Measurements from ENCODE around the gene ZBTB38. TPM values are rescaled to one million over a fixed set of nuclear protein-coding genes. Genes with fewer than 3 reads are reported as not detected.

Gene ZBTB38
- total RNA-seq, 1 donor from 2014 or later = 22.5 TPM

GRCh38 chr3:141326123-141326522, 42.2 kb upstream of the ZBTB38 start:
- H3K27me3 Mint-ChIP-seq (ENCODE audit: unreplicated experiment) = peaks cover 1% of the 10 kb centered on the region

GRCh38 chr3:141326626-141327025, 41.7 kb upstream of the ZBTB38 start:
- H3K4me1 Mint-ChIP-seq (ENCODE audit: unreplicated experiment) = peaks cover 7% of the 10 kb centered on the region
- no peak for DNase-seq (ENCODE audit: low spot score)
- H3K9me3 Mint-ChIP-seq (ENCODE audit: unreplicated experiment) = no peaks in the 10 kb centered on the region
- no peak overlapping the region for H3K27ac Mint-ChIP-seq (ENCODE audit: unreplicated experiment)
- no peaks in the 10 kb centered on the region for H3K27me3 Mint-ChIP-seq (ENCODE audit: unreplicated experiment)
- no peaks in the 10 kb centered on the region for H3K36me3 Mint-ChIP-seq (ENCODE audit: low read depth, unreplicated experiment)
- no peak overlapping the region for H3K4me3 Mint-ChIP-seq (ENCODE audit: unreplicated experiment)
- TF ChIP-seq, protein P1, sequence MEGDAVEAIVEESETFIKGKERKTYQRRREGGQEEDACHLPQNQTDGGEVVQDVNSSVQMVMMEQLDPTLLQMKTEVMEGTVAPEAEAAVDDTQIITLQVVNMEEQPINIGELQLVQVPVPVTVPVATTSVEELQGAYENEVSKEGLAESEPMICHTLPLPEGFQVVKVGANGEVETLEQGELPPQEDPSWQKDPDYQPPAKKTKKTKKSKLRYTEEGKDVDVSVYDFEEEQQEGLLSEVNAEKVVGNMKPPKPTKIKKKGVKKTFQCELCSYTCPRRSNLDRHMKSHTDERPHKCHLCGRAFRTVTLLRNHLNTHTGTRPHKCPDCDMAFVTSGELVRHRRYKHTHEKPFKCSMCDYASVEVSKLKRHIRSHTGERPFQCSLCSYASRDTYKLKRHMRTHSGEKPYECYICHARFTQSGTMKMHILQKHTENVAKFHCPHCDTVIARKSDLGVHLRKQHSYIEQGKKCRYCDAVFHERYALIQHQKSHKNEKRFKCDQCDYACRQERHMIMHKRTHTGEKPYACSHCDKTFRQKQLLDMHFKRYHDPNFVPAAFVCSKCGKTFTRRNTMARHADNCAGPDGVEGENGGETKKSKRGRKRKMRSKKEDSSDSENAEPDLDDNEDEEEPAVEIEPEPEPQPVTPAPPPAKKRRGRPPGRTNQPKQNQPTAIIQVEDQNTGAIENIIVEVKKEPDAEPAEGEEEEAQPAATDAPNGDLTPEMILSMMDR (IDR thresholded peaks at IDR 0.05; ENCODE audit: unreplicated experiment) = no peak

More at GRCh38 chr3:141326123-141326522, 42.2 kb upstream of the ZBTB38 start:
- no peak for DNase-seq (ENCODE audit: low spot score)
- Mint-ChIP-seq H3K4me3 (ENCODE audit: unreplicated experiment) (no peak overlapping the region), H3K27ac (ENCODE audit: unreplicated experiment) (no peak overlapping the region), H3K36me3 (ENCODE audit: low read depth, unreplicated experiment) (no peaks in the 10 kb centered on the region), H3K9me3 (ENCODE audit: unreplicated experiment) (no peaks in the 10 kb centered on the region), H3K4me1 (ENCODE audit: unreplicated experiment) (peaks cover 10% of the 10 kb centered on the region)
- TF ChIP-seq, protein P1 (IDR thresholded peaks at IDR 0.05; ENCODE audit: unreplicated experiment) = no peak

GRCh38 chr3:141328286-141329166, 39.8 kb upstream of the ZBTB38 start:
- peaks cover 7% of the 10 kb centered on the region for H3K4me1 Mint-ChIP-seq (ENCODE audit: unreplicated experiment)
- DNase-seq (ENCODE audit: low spot score) = no peak
- TF ChIP-seq, protein P1 (IDR thresholded peaks at IDR 0.05; ENCODE audit: unreplicated experiment) = no peak
- H3K36me3 Mint-ChIP-seq (ENCODE audit: low read depth, unreplicated experiment) = no peaks in the 10 kb centered on the region
- H3K27ac Mint-ChIP-seq (ENCODE audit: unreplicated experiment) = no peak overlapping the region
- H3K4me3 Mint-ChIP-seq (ENCODE audit: unreplicated experiment) = no peak overlapping the region
- H3K9me3 Mint-ChIP-seq (ENCODE audit: unreplicated experiment) = no peaks in the 10 kb centered on the region
- H3K27me3 Mint-ChIP-seq (ENCODE audit: unreplicated experiment) = no peaks in the 10 kb centered on the region

- no peak for DNase-seq (ENCODE audit: low spot score)
- peaks cover 5% of the 10 kb centered on the region for H3K36me3 Mint-ChIP-seq (ENCODE audit: low read depth, unreplicated experiment)
- TF ChIP-seq, protein P1 (IDR thresholded peaks at IDR 0.05; ENCODE audit: unreplicated experiment) = no peak
- no peak overlapping the region for H3K4me3 Mint-ChIP-seq (ENCODE audit: unreplicated experiment)
- no peak overlapping the region for H3K27ac Mint-ChIP-seq (ENCODE audit: unreplicated experiment)
- peaks cover 2% of the 10 kb centered on the region for H3K27me3 Mint-ChIP-seq (ENCODE audit: unreplicated experiment)
- peaks cover 11% of the 10 kb centered on the region for H3K4me1 Mint-ChIP-seq (ENCODE audit: unreplicated experiment)
- H3K9me3 Mint-ChIP-seq (ENCODE audit: unreplicated experiment) = no peaks in the 10 kb centered on the region
These were observed 38.1 kb upstream of the ZBTB38 start for GRCh38 chr3:141330235-141330634.

DNA sequence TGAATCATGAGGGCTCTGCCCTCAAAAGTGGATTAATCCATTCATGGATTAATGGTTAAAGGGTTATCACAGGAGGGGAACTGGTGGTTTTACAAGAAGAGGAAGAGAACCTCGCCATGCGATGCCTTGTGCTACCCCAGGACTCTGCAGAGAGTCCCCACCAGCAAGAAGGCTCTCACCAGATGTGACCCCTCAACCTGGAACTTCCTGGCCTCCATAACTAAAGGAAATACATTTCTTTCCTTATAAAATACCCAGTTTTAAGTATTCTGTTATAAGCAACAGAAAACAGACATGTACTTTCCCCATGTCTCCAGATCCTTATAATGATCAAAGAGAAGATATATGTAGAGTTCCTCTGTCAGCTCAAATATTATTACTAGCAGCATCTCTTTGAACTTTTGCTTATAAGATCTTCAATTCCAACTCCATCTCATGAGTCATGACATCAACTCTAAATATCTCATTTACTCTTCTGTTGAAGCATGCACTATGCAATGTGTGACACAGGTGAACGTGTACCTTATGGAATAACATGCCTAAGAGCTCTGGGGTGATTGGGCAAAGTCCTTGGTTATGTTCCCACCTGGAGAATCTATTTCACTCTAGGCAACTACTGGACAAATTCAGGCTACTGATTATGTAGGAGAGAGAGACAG, 37.5 kb upstream of the ZBTB38 start:
- Mint-ChIP-seq H3K9me3 (ENCODE audit: unreplicated experiment) (no peaks in the 10 kb centered on the region), H3K27me3 (ENCODE audit: unreplicated experiment) (peaks cover 2% of the 10 kb centered on the region), H3K27ac (ENCODE audit: unreplicated experiment) (no peak overlapping the region), H3K36me3 (ENCODE audit: low read depth, unreplicated experiment) (peaks cover 5% of the 10 kb centered on the region), H3K4me3 (ENCODE audit: unreplicated experiment) (no peak overlapping the region), H3K4me1 (ENCODE audit: unreplicated experiment) (peaks cover 11% of the 10 kb centered on the region)
- TF ChIP-seq, protein P1 (IDR thresholded peaks at IDR 0.05; ENCODE audit: unreplicated experiment) = no peak
- DNase-seq (ENCODE audit: low spot score) = no peak
